HCT116 (cell line): Measurements from ENCODE around the gene RASGEF1C. TPM values are rescaled to one million over a fixed set of nuclear protein-coding genes. Genes with fewer than 3 reads are reported as not detected.

Source experiments
- ATAC-seq: fragments of 200-7000 bp; cut with Tn5 transposase; 2 replicates; pipeline ENCODE4 v1.9.1; 2020; ENCODE audit warnings: mild to moderate bottlenecking, moderate library complexity
- BruUV-seq: library from RNA; stranded (reverse); fragments of 400-500 nt; replicated peaks from 2 replicates; lab custom pipeline; 2021; lab: Mats Ljungman, UMichigan
- CTCF ChIA-PET: fragments of 300-600 bp; sonication (Branson Sonifier 250); formaldehyde crosslinking; loops from one replicate; lab custom pipeline; 2021; ENCODE audit warnings: antibody characterized with exemption; lab: Charles Lee
- POLR2A ChIA-PET: fragments of 300-600, 350-600 bp; sonication (Branson Sonifier 250); formaldehyde crosslinking; loops from one replicate; lab custom pipeline; 2021; ENCODE audit warnings: antibody characterized with exemption; lab: Charles Lee
- RAD21 ChIA-PET, 2 experiments: fragments of 300-600 bp; sonication (Branson Sonifier 250); formaldehyde crosslinking; loops; one replicate each; lab custom pipeline; 2023; ENCODE audit warnings: low total read pairs in 2 of 2; ENCODE audit not compliant: uncharacterized antibody in 2 of 2, unreplicated experiment in 2 of 2, low non-redundant PET in 1 of 2; lab: Charles Lee
- DNase-seq: peaks from one replicate; pipeline ENCODE4 v3.0.0-alpha.2; 2010; ENCODE audit warnings: low read depth, low spot score
- H2AFZ ChIP-seq: fragments of 200-600 bp; shearing (Covaris generic), sonication (generic); 2 replicates; pipeline ENCODE4 v1.6.1; 2017; ENCODE audit warnings: low read depth, mixed run types, mixed read lengths, antibody characterized with exemption, low read length; ENCODE audit not compliant: poor library complexity, severe bottlenecking
- H3K27ac ChIP-seq: 2 replicates; pipeline ENCODE4 v1.5.1; 2012; ENCODE audit warnings: low read depth, low read length
- H3K27me3 ChIP-seq: fragments of 200-600 bp; sonication (generic); 2 replicates; pipeline ENCODE4 v1.6.1; 2016; ENCODE audit warnings: mixed run types, low read length, mixed read lengths; ENCODE audit not compliant: insufficient read depth
- H3K36me3 ChIP-seq, 2 experiments: fragments of 200-500 bp in 1 of 2; fragments of 200-600 bp in 1 of 2; sonication (Bioruptor generic) in 1 of 2; sonication (generic) in 1 of 2; 2 replicates each; pipeline versions ENCODE4 v1.5.1 to v1.6.1; 2014 to 2016; ENCODE audit warnings: low read length in 2 of 2, inconsistent platforms in 1 of 2, mixed read lengths in 1 of 2, mixed run types in 1 of 2; ENCODE audit not compliant: insufficient read depth in 2 of 2, control insufficient read depth in 1 of 2
- H3K4me1 ChIP-seq, 2 experiments: fragments of 200-600 bp in 1 of 2; sonication (generic) in 1 of 2; 2 replicates each; pipeline versions ENCODE4 v1.5.1 to v1.6.1; 2012 to 2017; ENCODE audit warnings: low read length in 2 of 2, inconsistent platforms in 1 of 2, mild to moderate bottlenecking in 1 of 2, mixed read lengths in 1 of 2, mixed run types in 1 of 2, moderate library complexity in 1 of 2; ENCODE audit not compliant: insufficient read depth in 2 of 2, control insufficient read depth in 1 of 2
- H3K4me2 ChIP-seq: fragments of 200-600 bp; sonication (generic); 2 replicates; pipeline ENCODE4 v1.6.1; 2017; ENCODE audit warnings: mixed run types, low read length, mixed read lengths
- H3K4me3 ChIP-seq, 2 experiments: fragments of 200-600 bp in 1 of 2; sonication (generic) in 1 of 2; replicated peaks in 1 of 2; 2 replicates each; pipeline ENCODE4 v1.5.1; 2011 to 2016; ENCODE audit warnings: low read length in 2 of 2, control low read depth in 1 of 2, low read depth in 1 of 2, mild to moderate bottlenecking in 1 of 2, mixed read lengths in 1 of 2, mixed run types in 1 of 2
- H3K79me2 ChIP-seq: fragments of 200-600 bp; sonication (generic); 2 replicates; pipeline ENCODE4 v1.6.1; 2017; ENCODE audit warnings: mild to moderate bottlenecking, mixed run types, low read length, moderate library complexity, mixed read lengths; ENCODE audit not compliant: insufficient read depth
- H3K9ac ChIP-seq: fragments of 200-600 bp; sonication (generic); 2 replicates; pipeline ENCODE4 v1.6.1; 2016; ENCODE audit warnings: low read length, mixed read lengths
- H3K9me2 ChIP-seq: fragments of 200-600 bp; sonication (generic), shearing (Covaris generic); 2 replicates; pipeline ENCODE4 v1.6.1; 2017; ENCODE audit warnings: mixed run types, mild to moderate bottlenecking, moderate library complexity; ENCODE audit not compliant: insufficient read depth
- H3K9me3 ChIP-seq, 2 experiments: fragments of 200-500 bp in 1 of 2; fragments of 200-600 bp in 1 of 2; sonication (Bioruptor generic) in 1 of 2; sonication (generic) in 1 of 2; 2 replicates each; pipeline ENCODE4 v1.6.1; 2014 to 2017; ENCODE audit warnings: low read length in 2 of 2, mixed read lengths in 2 of 2, inconsistent platforms in 1 of 2, low read depth in 1 of 2, mild to moderate bottlenecking in 1 of 2, mixed run types in 1 of 2, moderate library complexity in 1 of 2; ENCODE audit not compliant: control insufficient read depth in 1 of 2, insufficient read depth in 1 of 2
- H4K20me1 ChIP-seq: fragments of 200-600 bp; sonication (generic), shearing (Covaris generic); 2 replicates; pipeline ENCODE4 v1.6.1; 2017; ENCODE audit warnings: mixed run types, mild to moderate bottlenecking, moderate library complexity; ENCODE audit not compliant: insufficient read depth
- EZH2 ChIP-seq: fragments of 200-600 bp; sonication (generic); IDR thresholded peaks from 2 replicates; pipeline ENCODE4 v1.6.1; 2017; ENCODE audit warnings: antibody characterized with exemption, mixed run types
- POLR2A ChIP-seq: IDR thresholded peaks from 2 replicates; pipeline ENCODE4 v1.7.0; 2011; ENCODE audit warnings: borderline replicate concordance; ENCODE audit not compliant: insufficient read depth, insufficient read length; ENCODE audit errors: extremely low read depth
- POLR2AphosphoS5 ChIP-seq: IDR thresholded peaks from 2 replicates; pipeline ENCODE4 v1.6.1; 2011; ENCODE audit warnings: mild to moderate bottlenecking, low read depth, low read length, moderate library complexity
- SIN3A ChIP-seq: IDR thresholded peaks from 2 replicates; pipeline ENCODE4 v1.6.1; 2012; ENCODE audit warnings: low read depth
- SP1 ChIP-seq: IDR thresholded peaks from 2 replicates; pipeline ENCODE4 v1.6.1; 2012; ENCODE audit warnings: low read depth
- SRF ChIP-seq: IDR thresholded peaks from 2 replicates; pipeline ENCODE4 v1.6.1; 2012; ENCODE audit warnings: low read depth
- TCF7L2 ChIP-seq: IDR thresholded peaks from 2 replicates; pipeline ENCODE4 v1.7.0; 2011; ENCODE audit warnings: borderline replicate concordance, inconsistent platforms; ENCODE audit not compliant: insufficient read depth, insufficient read length; ENCODE audit errors: extremely low read depth
- ZFX ChIP-seq: fragments of 450-650 bp; IDR thresholded peaks from 2 replicates; pipeline ENCODE4 v1.6.1; 2017
- intact Hi-C: fragments of 100-400 bp; cut with micrococcal nuclease; formaldehyde crosslinking; loops from 2 replicates; pipeline ENCODE4 v1.10.0; 2022
- total RNA-seq: library from RNA; stranded (reverse); gene quantifications from one replicate; pipeline ENCODE4 v1.2.1, GENCODE V29; 2021; ENCODE audit not compliant: unreplicated experiment
- TF ChIP-seq, protein P1 (sequence below): IDR thresholded peaks from 2 replicates; pipeline ENCODE4 v1.6.1; 2012
- TF ChIP-seq, protein P2 (sequence below), 3 experiments: fragments of 200-600 bp in 1 of 3; sonication (generic) in 1 of 3; IDR thresholded peaks in 2 of 3; conservative IDR thresholded peaks in 1 of 3; 2 replicates each; pipeline ENCODE4 v1.5.1; 2012 to 2017; ENCODE audit warnings: low read depth in 2 of 3, low read length in 2 of 3, antibody characterized with exemption in 1 of 3, borderline replicate concordance in 1 of 3, control low read depth in 1 of 3, mild to moderate bottlenecking in 1 of 3, mixed read lengths in 1 of 3, mixed run types in 1 of 3, moderate library complexity in 1 of 3; ENCODE audit not compliant: insufficient read depth in 1 of 3

RASGEF1C gene
- total RNA-seq, 1 experiment from 2014 or later = 1.2 TPM

DNA sequence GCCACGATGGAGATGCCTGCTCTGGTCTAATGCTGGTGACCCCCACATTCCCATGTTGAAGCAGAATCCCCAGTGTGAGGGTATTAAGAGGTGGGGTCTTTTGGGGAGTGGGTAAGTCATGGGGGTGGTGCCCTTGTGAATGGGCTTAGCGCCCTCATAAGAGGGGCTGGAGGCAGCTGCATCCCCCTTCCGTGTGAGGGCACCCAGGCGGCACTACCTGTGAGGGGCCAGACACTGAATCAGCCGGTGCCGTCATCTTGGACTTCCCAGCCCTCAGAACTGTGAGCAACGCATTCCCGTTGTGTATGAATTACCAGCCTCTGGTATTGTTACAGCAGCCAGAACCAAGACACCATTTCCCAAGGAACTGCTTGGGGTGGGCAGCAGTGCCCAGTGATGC, 110.5 kb downstream of the RASGEF1C start (continued):
- TF ChIP-seq POLR2AphosphoS5 (no peak), POLR2A (no peak), SIN3A (no peak), SRF (no peak), EZH2 (no peak), SP1 (no peak)
- TF ChIP-seq, protein P1, sequence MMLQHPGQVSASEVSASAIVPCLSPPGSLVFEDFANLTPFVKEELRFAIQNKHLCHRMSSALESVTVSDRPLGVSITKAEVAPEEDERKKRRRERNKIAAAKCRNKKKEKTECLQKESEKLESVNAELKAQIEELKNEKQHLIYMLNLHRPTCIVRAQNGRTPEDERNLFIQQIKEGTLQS = no peak

DNA sequence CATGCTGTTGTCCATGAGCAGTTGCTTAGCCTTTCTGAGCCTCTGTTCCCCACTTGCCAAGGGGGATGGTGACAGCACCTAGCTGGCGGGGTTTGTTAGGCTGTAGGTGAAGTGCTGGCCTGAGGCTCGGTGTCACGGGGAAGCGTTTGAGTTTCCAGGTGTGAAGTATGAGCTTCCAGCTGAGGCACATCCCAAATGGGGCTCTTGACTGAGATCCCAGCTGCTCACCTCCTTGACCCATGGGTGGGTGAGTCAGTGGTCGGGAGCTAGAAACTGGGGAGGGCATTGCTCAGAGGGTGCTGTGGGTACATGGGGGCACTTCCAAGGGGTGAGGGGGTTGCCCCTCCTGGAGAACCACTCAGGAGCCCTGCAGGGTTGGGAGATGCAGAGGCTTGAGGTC, 111.1 kb downstream of the RASGEF1C start:
- intact Hi-C loops = no loop called here
- no peak overlapping the region for H3K27ac ChIP-seq

DNA sequence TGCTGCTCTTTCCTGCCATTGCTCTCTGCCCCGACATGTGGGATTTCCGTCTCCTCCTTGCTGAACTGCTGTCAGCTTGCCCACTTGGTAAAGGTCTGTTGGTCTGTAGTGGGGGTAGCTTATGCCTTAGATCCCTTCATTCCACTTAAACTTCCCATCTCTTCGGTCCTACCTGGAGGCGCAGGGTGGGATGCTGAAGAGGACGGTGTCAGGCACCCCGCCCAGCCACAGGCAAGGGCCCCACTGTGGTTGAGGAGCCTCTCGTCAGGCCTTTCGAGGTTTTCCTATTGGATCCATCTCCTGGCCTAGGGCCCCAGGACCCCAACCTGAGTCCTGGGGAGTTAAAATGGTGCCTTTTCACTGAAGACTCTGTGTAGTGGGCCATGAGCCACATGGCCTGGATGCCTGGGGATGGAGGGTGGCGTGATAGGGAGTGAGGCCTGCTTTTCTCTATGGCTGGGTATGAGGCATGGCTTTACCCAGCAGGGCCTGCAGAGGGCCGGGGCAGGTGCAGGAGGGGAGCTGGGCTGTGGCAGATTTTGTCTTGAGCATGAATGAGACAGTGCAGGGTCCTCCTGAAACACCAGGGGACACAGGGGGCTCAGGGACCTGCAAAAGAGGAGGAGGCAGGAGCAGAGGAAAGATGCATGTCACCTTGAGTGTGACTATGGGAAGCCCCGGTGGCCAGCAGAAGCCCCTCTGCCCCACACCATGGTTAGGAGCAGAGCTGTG, 111.7 kb downstream of the RASGEF1C start:
- Histone ChIP-seq H3K4me3 (no peak overlapping the region), H2AFZ (no peak overlapping the region), H3K4me2 (no peak overlapping the region), H3K9me2 (no peaks in the 10 kb centered on the region), H3K9ac (no peak overlapping the region), H3K27me3 (no peaks in the 10 kb centered on the region), H3K4me1 (no peaks in the 10 kb centered on the region), H4K20me1 (no peaks in the 10 kb centered on the region), H3K36me3 (no peaks in the 10 kb centered on the region), H3K27ac (no peak overlapping the region), H3K79me2 (no peaks in the 10 kb centered on the region), H3K9me3 (no peaks in the 10 kb centered on the region)
- DNase-seq (no peak), ATAC-seq (peak; percentile 53)
- BruUV-seq = no TSS peak
- ChIA-PET RAD21 (no interaction called here), POLR2A (no interaction called here), CTCF (no interaction called here)
- intact Hi-C loops = no loop called here
- TF ChIP-seq, protein P2, sequence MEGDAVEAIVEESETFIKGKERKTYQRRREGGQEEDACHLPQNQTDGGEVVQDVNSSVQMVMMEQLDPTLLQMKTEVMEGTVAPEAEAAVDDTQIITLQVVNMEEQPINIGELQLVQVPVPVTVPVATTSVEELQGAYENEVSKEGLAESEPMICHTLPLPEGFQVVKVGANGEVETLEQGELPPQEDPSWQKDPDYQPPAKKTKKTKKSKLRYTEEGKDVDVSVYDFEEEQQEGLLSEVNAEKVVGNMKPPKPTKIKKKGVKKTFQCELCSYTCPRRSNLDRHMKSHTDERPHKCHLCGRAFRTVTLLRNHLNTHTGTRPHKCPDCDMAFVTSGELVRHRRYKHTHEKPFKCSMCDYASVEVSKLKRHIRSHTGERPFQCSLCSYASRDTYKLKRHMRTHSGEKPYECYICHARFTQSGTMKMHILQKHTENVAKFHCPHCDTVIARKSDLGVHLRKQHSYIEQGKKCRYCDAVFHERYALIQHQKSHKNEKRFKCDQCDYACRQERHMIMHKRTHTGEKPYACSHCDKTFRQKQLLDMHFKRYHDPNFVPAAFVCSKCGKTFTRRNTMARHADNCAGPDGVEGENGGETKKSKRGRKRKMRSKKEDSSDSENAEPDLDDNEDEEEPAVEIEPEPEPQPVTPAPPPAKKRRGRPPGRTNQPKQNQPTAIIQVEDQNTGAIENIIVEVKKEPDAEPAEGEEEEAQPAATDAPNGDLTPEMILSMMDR (IDR thresholded peaks at IDR 0.05 in 2 of 3, conservative IDR thresholded peaks at IDR 0.05 in 1 of 3; ENCODE audit: borderline replicate concordance in 1 of 3, insufficient read depth in 1 of 3, low read depth in 2 of 3, low read length in 2 of 3) = 0 out of 6 replicates have a peak, but pooled peaks of 1 of the 3 experiments have one; percentile 7
- no peak for TF ChIP-seq ZFX

More for the DNA sequence above, 111.1 kb downstream of the RASGEF1C start:
- Histone ChIP-seq H3K4me1 (no peaks in the 10 kb centered on the region), H4K20me1 (no peaks in the 10 kb centered on the region), H3K36me3 (no peaks in the 10 kb centered on the region), H3K9ac (no peak overlapping the region), H3K79me2 (no peaks in the 10 kb centered on the region), H3K4me3 (no peak overlapping the region), H3K9me2 (no peaks in the 10 kb centered on the region), H3K27me3 (no peaks in the 10 kb centered on the region), H2AFZ (no peak overlapping the region), H3K9me3 (no peaks in the 10 kb centered on the region), H3K4me2 (no peak overlapping the region)
- ChIA-PET POLR2A (no interaction called here), RAD21 (no interaction called here), CTCF (no interaction called here)
- BruUV-seq = no TSS peak
- ATAC-seq = no peak
- no peak for TF ChIP-seq POLR2A
- no peak for TF ChIP-seq SRF
- no peak for TF ChIP-seq TCF7L2
- DNase-seq = no peak
